HG03064 (cell line): Measurements from ENCODE around the gene CPAMD8.
"Not testable (repeated sequence)": the region's sequence is repeated elsewhere in the genome, so short reads cannot be mapped to it uniquely, and the experiment has no call there.

ENCODE experiments used
- ATAC-seq: cut with Tn5 transposase; IDR thresholded peaks from one replicate; pipeline ENCODE4 v1.9.1; 2021; ENCODE audit warnings: low read depth; ENCODE audit not compliant: unreplicated experiment

CPAMD8 gene

DNA sequence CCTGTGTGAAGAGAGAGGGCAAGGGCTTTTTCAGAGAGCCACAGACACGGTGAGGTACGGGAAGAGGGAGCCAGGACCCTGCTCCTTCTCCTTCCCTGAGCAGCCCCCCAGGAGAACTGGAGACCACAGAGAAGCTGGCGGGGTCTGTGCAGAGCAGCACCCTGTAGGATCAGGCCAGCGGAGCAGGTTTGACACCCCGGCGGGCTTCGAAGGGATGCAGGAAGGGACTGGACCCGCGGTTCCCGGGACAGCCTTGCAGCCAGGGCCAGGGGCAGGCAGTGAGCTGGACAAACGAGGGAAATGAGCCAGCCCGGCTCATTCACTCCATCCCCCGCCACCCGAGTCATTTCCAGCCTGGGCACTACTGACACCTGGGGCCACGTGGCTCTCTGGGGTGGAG is 22.2 kb downstream of the CPAMD8 start:
- ATAC-seq: no peak

DNA sequence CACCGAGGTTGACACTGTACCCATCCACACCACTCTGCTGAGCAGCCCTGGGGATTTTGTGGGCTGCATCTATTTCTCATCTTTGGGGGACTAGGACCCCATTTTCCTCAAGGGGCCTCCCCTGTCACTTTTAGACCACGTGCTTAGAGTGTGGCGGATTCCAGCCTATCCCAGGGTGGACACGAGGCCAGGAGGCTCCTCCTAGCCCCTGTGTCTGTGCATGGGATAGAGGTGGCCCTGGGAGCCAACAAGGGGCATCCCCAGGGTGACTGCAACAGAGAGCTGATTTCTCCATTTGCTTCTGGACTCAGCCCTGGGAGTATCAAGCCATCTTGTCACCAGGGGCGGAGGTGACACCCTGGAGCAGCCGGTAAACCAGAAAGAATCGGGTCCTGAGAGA is 24.2 kb downstream of the CPAMD8 start:
- ATAC-seq: no peak

DNA sequence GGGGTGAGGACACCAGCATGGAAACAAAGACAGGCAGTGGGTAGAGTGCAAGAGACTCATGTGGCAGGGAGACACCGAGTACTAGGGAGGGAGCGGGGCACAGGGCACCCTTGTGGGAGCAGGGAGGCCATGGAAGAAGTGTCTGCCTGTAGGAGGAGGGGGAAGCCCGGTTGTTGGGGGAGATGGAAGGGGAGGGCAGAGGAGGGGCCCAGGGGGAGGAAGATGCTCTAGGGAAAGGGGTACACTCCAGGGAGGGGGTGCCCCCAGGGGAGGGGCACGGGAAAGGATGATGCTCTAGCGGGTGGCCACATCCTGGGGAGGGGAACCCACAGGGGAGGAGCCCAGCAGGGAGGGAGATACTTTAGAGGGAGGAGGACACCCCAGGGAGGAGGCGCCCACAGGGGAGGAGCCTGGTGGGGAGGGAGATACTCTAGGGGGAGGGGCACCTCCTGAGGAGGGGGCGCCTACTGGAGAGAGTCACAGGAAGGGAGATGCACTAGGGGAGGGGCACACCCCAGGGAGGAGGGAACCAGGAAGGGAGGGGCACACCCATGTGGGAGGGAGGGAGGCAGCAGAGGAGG is 24.9 kb downstream of the CPAMD8 start:
- no peak for ATAC-seq

DNA sequence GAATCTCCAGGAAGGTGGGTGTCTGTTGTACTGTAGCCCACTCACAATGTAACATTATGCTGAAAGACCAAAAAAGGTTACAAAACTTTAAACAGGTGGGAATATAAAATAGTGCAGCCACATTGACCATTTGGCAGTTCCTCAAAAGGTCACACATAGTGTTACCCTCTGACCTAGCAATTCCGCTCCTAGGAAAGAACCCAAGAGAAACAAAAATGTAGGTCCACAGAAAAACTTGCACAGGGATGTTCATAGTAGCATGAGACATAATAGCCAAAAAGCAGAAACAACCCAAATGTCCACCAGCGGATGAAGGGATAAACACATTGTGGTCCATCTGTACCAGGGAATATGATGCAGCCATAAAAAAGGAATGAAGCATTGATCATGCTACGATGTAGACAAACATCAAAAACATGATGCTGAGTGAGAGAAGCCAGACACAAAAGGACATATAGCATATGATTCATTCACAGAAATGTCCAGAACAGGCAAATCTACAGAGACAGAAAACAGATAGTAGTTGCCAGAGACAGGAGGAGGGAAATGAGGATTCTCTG is 27.9 kb downstream of the CPAMD8 start:
- ATAC-seq: no peak

DNA sequence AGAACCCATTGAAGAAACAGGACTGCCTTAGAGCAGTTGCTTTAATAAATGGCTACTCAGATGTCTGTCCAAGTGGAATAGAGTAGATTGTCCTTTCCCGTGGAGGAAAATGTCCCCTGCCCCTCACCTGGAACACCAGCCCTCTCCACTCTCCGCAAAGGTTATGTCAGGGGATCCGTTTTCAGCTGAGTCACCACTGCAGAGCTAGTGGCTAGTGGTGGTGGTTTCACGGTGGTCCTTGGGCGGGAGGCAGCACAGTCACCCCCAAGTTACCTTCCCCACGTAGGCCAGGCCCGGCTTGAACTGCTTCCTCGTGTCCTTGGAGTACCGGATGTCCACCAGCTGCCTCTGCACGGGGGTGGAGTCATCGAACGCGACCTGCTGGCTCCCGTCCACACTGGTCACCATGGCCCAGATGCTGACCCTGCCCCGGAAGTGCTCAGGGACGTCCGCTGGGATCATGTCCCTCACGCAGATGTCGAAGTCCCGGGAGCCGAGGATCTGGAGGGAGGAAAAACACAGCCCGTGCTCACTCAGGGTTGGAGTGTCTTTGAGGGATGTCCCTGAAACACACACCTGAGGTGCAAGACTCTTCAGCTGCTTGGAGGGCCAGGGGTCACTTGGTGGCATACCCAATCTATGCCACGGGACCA is 29.6 kb downstream of the CPAMD8 start:
- not testable (repeated sequence) for ATAC-seq

DNA sequence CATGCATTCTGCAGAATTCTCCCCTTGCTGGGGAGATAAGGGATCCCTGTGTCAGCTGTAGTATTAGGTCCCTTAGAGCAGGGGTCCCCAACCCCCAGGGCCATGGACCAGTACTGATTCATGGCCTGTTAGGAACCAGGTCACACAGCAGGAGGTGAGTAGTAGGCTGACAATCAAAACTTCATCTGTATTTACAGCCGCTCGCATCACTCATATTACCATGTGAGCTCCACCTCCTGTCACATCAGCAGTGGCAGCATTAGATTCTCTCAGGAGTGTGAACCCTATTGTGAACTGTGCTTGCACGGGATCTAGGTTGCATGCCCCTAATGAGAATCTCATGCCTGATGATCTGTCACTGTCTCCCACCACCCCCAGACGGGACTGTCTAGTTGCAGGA is 37.9 kb downstream of the CPAMD8 start:
- ATAC-seq: no peak

DNA sequence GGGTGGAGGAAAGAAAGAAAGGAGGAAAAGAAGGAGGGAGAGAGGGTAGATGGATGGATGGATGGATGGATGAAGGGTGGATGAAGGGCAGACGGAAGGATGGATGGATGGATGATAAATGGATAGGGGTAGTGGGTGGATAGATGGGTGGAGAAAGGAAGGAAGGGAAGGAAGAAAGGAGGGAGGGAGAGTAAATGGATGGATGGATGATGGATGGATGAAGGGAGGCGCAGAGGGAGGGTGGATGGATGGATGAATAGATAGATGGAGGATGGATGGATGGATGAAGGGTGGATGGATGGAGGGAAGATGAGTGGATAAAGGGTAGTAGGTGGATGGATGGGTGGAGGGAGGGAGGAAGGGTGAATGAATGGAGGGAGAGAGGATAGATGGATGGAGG is 41.2 kb downstream of the CPAMD8 start:
- no peak for ATAC-seq

DNA sequence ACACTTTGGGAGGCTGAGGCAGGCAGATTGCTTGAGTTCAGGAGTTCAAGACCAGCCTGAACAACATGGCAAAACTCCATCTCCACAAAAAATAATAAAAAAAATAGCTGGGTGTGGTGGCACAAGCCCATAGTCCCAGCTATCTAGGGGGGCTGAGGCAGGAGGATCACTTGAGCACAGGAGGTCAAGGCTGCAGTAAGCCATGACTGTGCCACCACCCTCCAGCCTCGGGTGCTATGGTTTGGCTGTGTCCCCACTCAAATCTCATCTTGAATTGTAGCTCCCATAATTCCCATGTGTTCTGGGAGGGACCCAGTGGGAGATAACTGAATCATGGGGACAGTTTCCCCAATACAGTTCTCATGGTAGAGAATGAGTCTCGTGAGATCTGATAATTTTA is 44.0 kb downstream of the CPAMD8 start:
- not testable (repeated sequence) for ATAC-seq

DNA sequence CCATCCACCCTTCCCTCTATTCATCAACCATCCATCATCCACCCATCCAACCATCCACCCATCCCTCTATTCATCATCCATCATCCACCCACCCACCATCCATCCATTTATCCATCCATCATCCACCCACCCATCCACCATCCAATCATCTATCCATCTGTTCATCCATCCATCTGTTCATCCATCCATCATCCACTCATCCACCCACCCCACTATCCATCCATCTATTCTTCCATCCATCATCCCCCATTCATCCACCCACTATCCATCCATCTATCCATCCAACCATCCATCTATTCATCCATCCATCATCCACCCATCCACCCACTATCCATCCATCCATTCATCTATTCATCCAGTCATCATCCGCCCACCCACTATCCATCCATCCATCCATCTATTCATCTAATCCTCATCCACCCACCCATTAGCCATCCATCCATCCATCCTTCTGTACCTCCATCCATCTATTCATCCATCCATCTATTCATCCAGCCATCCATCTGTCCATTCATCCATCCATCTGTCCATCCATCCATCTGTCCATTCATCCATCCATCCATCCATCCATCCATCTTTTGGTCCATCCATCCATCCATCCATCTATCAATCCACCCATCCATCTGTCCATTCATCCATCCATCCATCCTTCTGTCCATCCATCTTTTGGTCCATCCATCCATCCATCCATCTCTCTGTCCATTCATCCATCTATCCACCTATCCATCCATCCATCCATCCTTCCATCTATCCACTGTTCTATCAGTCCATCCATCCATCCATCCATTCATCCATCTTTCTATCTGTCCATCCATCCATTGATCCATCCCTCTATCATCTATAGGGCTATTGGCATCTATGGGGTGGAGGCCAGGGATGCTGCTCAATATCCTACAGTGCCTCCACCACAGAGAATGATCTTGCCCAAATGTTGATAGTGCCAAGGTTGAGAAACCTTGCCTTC is 47.5 kb downstream of the CPAMD8 start:
- ATAC-seq: no peak

DNA sequence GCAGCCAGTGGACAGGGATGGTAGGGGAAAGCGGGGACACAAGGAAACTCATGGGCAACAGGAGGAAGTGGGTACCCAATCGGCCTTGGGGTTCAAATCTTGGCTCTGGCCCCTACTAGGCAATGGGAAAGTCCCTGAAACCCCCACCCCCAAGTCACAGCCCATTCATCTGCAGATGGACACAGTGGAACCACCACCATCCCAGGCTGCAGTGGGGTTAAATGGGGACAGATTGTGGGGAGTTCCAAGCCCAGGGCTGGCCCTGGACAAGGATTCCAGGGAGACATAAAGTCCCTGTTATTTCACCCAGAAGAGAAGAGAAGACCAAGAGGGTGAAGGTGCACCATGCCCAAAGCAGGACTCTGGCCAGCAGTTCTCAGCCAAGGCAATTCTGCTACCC is 48.5 kb downstream of the CPAMD8 start:
- ATAC-seq: no peak

DNA sequence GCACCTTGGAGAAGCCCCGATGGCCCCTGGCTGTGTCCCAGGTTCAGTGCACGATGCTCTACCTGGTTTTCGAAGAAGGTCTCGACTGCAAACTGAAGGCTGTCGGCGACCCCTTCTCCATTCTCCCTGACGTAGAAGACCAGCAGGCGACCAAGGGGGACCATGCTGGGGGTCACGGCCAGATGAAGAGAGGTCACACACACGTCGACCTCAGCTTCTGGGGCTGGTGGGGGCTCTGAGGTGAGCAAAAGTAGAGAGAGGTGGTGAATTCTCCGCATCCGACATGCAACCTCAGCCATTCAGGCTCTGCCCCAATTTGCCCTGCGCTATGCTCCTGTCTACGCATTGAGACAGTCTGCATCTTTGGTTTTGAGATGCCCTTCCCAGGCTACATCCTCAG is 49.3 kb downstream of the CPAMD8 start:
- no peak for ATAC-seq

DNA sequence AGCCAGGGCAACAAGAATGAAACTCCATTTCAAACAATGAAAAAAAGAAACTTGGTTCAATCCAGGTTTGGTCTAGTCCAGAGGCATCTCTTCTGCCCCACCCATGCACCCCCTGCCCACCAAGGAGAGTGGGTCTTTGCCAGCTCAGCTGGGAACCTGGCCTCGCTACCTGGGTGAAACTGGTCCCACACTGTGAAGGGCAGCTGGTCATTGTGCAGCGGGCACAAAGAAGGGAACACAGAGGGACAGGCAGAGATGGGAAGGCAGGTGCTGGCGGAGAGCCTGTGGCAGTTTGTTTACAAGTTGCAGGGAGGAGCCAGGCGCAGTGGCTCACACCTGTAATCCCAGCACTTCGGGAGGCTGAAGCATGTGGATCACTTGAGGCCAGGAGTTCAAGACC is 50.2 kb downstream of the CPAMD8 start:
- no peak for ATAC-seq

DNA sequence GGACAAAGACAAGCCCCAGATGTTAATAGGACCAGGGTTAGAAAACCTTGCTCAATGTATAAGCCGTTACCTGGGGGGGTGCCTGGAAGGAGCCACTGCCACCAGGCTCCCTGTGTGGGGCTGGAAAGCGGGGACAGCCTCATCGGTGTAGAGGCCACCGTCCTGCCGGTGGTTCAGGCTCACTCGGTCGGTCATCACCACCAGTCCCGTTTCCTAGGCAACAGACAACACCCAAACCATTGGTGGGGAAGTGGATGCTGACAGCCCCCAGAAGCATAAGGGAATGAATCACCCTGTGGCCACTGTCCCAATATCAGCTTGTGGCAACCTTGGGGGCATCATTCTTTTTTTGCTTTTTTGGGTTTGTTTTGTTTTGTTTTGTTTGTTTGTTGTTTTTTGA is 55.8 kb downstream of the CPAMD8 start:
- ATAC-seq: no peak

DNA sequence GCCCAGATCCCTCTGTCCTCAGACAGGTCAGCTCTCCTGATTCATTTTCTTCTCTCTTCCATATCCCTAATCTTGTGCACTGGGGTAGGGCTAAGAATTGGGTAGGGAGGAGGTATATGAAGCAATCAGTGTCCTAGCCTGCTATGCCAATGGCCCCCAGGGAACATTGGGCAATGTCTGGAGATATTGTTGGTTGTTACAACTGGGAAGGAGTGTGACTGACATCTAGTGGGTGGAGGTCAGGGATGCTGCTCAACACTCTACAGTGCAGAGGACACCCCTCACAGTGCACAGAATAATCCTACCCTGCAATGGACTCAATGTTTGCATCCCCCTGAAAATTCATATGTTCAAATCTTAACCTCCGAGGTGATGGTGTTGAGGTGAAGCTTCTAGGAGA is 57.5 kb downstream of the CPAMD8 start:
- ATAC-seq: no peak

DNA sequence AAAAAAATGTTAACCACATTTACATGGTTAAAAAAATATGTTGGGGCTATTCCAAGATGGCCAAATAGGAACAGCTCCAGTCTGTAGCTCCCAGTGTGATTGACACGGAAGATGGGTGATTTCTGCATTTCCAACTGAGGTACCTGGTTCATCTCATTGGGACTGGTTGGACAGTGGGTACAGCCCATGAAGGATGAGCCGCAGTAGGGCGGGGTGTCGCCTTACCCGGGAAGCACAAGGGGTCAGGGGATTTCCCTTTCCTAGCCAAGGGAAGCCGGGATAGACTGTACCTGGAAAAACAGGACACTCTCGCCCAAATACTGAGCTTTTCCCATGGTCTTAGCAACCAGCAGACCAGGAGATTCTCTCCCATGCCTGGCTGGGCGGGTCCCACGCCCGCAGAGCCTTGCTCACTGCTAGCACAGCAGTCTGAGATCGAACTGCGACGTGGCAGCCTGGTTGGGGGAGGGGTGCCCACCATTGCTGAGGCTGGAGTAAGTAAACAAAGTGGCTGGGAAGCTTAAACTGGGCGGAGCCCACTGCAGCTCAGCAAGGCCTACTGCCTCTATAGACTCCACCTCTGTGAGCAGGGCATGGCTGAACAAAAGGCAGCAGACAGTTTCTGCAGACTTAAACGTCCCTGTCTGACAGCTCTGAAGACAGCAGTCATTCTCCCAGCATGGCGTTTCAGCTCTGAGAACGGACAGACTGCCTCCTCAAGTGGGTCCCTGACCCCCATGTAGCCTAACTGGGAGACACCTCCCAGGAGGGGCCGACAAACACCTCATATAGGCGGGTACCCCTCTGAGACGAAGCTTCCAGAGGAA is 65.4 kb downstream of the CPAMD8 start:
- not testable (repeated sequence) for ATAC-seq

DNA sequence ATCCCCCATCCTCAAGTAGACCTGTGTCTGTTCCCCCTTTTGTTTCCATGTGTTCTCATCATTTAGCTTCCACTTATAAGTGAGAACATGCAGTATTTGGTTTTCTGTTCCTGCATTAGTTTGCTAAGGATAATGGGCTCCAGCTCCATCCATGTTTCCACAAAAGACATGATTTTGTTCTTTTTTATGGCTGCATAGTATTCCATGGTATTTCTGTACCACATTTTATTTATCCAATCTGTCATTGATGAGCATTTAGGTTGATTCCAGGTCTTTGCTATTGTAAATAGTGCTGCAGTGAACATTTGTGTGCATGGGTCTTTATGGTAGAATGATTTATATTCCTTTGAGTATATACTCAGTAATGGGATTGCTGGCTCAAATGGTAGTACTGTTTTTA is 68.3 kb downstream of the CPAMD8 start:
- not testable (repeated sequence) for ATAC-seq

DNA sequence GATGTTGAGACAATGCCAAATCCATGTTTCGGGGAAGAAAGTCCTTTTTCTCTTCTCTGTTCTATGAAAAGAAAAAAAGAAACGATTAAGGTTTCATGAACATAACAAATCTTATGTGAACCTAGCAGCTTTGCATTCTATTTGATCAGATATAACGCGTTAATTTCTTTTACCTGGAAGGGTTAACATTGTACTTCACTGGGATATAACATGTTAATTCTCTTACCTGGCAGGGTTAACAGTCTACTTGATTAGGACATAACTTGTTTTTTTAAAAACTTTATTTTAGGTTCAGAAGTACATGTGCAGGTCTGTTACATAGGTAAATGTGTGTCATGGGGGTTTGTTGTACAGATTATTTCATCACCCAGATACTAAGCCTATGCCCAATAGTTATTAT is 68.8 kb downstream of the CPAMD8 start:
- ATAC-seq: no peak

DNA sequence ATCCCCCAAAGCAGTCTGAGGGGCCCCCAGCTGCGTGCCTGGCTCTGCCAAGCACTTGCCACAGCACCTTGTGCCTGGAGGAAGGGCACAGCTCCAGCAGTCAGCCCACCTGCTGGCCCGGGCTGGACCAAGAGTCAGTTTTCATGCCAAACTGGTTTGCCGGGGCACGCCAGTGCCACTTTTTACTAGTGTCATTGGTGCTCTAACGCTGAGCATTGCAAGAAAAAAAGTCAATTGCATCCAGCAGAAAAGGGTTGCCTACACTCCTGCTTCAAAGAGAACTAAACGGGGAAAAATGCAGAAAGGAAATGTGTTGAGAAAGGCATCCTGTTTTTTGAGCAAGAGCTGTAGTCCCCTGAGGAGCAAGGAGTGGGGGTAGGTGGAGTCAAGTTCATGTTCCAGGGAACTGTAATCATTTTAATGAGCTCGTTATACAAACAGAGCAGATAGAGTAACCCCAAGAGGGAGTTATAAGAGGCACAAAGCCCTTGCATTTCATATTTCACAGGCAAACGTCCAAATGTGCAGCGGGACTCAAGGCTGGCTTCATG is 69.4 kb downstream of the CPAMD8 start:
- no peak for ATAC-seq

DNA sequence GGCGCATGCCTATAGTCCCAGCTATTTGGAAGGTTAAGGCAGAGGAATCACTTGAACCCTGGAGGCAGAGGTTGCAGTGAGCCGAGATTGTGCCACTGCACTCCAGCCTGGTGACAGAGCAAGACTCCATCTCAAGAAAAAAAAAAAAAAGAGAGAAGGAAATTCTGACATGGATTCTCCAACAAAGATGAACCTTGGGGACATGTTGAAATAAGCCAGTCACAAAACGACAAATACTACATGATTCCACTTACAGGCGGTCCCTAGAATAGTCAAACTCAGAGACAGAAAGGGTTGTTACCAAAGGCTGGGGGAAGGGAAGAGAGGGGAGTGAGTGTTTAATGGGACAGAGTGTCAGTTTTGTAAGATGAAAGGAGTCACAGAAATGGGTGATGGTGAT is 71.4 kb downstream of the CPAMD8 start:
- ATAC-seq: no peak

DNA sequence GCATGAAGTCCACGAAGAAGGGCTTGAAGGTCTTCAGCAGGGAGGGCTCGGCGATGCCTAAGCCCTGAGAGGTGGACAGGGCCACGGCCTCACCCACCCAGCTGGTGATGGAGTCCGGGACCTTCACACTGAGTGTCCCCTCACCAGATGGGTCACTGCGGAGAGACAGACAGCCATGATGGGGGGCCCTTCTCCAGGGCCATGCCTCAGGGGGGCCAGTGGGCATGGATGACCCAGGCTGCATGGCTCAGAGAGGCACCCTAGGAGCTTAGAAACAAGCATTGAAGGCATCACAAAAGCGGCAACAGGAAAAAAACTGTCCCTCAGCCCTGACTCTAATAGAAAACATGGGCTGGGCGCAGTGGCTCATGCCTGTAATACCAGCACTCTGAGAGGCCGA is 74.6 kb downstream of the CPAMD8 start:
- no peak for ATAC-seq
